ENCODE results near the gene GPC1.

Gene GPC1

DNA sequence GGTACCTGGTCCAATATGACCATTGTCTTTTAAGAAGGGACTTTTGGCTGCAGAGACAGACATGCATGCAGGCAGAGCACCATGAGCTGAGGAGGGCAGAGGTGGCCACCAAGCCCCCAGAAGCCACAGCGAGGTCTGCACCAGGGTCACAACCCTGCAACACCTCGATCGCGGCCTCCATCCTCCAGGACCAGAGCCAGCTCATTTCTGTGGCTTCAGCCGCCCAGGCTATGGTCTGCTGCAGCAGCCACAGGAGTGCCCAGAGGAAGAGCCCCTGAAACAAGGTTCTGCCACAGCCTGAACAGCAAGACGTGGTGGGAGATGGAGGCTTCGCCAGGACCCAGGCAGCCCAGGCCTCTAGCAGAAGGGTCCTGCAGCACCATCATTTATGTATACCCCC, 68.4 kb downstream of the GPC1 start:
- TF ChIP-seq, protein P1, sequence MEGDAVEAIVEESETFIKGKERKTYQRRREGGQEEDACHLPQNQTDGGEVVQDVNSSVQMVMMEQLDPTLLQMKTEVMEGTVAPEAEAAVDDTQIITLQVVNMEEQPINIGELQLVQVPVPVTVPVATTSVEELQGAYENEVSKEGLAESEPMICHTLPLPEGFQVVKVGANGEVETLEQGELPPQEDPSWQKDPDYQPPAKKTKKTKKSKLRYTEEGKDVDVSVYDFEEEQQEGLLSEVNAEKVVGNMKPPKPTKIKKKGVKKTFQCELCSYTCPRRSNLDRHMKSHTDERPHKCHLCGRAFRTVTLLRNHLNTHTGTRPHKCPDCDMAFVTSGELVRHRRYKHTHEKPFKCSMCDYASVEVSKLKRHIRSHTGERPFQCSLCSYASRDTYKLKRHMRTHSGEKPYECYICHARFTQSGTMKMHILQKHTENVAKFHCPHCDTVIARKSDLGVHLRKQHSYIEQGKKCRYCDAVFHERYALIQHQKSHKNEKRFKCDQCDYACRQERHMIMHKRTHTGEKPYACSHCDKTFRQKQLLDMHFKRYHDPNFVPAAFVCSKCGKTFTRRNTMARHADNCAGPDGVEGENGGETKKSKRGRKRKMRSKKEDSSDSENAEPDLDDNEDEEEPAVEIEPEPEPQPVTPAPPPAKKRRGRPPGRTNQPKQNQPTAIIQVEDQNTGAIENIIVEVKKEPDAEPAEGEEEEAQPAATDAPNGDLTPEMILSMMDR (IDR thresholded peaks at IDR 0.05; ENCODE audit: insufficient read depth, low read depth, low read length, missing control alignments) = no peak

DNA sequence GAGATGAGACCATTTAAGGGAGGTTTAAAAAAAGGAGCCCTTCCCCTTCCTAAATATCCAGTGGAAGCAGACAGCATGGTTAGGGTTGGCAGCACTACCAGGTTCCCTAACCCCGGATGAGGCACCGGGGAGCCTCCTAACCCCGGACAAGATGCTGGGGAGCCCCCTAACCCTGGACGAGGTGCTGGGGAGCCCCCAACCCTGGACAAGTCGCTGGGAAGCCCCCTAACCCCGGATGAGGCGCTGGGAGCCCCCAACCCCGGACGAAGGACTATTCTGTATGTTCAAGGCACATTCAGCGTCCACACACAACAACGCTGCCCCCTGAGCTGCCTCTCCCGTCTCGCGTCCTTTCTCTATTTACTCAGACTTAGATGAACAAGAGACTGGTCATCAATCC, 70.4 kb downstream of the GPC1 start:
- no peak for DNase-seq (ENCODE audit: low read depth)
- no peak overlapping the region for H3K4me3 ChIP-seq (ENCODE audit: low read length)
- TF ChIP-seq, protein P1 (IDR thresholded peaks at IDR 0.05; ENCODE audit: insufficient read depth, low read depth, low read length, missing control alignments) = no peak

More for the DNA sequence above, 68.4 kb downstream of the GPC1 start:
- no peak overlapping the region for H3K4me3 ChIP-seq (ENCODE audit: low read length)
- no peak for DNase-seq (ENCODE audit: low read depth)

DNA sequence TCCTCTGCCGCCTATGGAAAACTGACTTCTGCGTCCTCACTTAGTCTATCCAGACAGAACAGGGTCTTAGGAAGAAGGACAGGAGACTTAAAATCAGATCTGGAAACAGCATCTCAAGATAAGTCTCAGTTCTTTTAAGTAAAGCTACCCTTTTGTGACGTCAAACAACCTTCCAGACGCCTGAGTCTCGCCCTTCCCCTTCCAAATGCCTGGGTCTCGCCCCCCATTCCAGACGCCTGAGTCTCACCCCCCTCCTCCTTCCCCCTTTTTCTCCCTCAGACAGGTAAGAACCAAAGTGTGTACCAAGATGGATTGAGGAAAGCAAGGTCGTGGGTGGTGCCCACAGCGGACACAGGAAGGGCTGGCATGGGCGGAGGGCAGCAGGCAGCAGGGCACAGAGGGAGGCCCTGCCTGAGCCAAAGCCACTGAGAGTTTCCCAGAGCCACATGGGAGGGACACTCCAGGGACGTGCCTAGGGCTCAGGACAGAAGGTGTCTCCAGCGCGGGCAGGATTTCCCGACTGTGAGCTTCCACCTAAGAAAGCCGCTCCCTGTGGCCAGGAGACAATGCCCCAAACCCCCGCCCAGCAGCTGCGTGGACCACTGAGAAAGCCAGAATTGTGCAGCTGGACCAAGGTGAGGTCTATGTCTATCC, 71.1 kb downstream of the GPC1 start:
- DNase-seq (ENCODE audit: low read depth) = no peak
- TF ChIP-seq, protein P1 (IDR thresholded peaks at IDR 0.05; ENCODE audit: insufficient read depth, low read depth, low read length, missing control alignments) = no peak
- H3K4me3 ChIP-seq (ENCODE audit: low read length) = no peak overlapping the region

DNA sequence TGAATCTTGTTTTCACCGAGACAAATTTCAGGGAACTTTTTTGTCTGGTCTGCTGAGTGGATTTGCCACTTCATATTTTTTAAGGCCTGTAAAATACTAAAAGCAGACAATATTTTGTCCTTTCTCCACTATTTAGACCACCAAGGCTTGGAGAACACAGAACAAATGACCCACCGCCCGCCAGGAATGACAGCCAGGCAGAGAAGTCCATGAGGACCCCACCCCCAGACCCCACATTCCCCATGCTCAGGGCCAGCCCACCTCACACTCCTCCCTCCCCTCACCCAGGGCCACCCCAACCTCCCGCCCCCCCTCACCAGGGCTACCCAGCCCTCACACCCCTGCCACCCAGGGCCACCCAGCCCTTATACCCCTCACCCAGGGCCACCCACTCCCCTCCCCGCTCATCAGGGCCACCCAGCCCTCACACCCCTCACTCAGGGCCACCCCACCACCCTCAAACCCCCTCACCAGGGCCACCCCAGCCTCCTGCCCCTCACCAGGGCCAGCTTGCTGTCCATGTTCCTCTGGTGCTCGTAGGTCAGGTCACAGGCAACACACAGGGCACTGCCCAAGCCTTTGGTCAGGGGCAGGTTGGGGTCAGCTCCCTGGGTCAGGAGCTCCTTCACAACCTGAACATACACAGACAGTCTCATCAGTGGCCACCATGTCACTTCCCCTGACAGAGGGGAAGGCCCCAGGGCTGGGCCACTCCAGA, 71.8 kb downstream of the GPC1 start:
- H3K4me3 ChIP-seq (ENCODE audit: low read length) = no peak overlapping the region
- DNase-seq (ENCODE audit: low read depth) = no peak
- TF ChIP-seq, protein P1 (IDR thresholded peaks at IDR 0.05; ENCODE audit: insufficient read depth, low read depth, low read length, missing control alignments) = no peak

DNA sequence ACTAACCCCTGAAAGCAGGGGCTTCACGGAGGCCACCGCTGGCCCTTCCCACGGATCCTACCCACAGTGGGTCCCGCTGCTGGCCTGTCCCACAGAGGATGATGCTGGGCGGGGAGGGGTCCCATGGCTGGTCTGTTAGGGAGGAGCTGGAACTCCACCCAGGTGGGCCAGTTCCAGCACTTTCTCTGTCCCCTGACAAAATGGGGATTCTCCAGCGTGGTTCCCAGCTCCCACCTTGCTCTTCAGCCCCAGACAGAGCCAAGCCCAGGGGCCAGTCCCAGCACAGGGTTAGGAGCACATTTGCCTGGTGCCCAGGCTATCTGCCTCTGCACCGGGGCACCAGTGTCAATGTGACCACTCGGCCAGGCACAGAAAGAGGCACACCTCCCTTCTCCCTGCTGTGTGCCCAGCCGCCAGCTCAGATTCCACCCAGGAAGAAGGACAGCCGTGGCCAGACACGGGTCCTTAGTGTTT, 72.4 kb downstream of the GPC1 start:
- TF ChIP-seq, protein P1 (IDR thresholded peaks at IDR 0.05; ENCODE audit: insufficient read depth, low read depth, low read length, missing control alignments) = no peak
- H3K4me3 ChIP-seq (ENCODE audit: low read length) = no peak overlapping the region
- DNase-seq (ENCODE audit: low read depth) = no peak

DNA sequence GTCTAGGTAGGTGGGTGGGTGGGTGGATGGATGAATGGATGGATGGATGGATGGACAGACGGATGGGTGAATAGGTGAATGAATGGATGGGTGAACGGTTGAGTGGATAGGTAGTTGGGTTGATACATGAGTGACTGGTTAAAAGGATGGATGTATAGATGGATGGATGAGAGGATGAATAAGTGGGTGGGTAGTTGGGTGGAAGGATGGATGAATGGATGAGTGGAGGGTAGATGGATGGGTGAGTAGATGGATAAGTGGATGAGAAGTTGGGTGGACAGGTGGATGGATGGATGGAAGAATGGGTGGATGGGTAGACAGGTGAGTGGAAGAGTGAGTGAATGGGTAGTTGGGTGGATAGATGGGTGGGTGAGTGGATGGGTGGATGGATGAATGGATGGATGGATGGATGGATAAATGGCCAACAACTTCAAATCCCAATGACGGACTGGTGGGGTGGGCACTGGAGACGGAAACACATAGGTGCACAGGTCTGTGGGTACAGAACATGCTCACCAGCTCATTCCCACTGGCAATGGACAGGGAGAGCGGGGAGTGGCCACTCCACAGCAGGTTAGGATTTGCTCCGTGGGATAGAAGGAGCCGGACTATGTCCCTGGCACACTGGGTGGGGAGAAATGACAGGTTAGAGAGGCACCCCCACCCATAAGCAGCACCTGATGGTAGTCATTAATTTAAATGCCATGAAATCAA, 73.5 kb downstream of the GPC1 start:
- TF ChIP-seq, protein P1 (IDR thresholded peaks at IDR 0.05; ENCODE audit: insufficient read depth, low read depth, low read length, missing control alignments) = no peak
- DNase-seq (ENCODE audit: low read depth) = no peak
- H3K4me3 ChIP-seq (ENCODE audit: low read length) = no peak overlapping the region
